Measurements from ENCODE around the gene HELZ2.

HELZ2 gene

GRCh38 chr20:63546256-63546955, 27.6 kb downstream of the HELZ2 start:
- DNase-seq (ENCODE audit: low read depth in 1 of 2, low spot score in 1 of 2), result no peak
- peaks cover 60% of the 10 kb centered on the region for H3K27me3 ChIP-seq (ENCODE audit: insufficient read depth, poor library complexity, severe bottlenecking)
- TF ChIP-seq POLR2AphosphoS5 (IDR thresholded peaks at IDR 0.05; ENCODE audit: low read depth) (no peak), CTCF (IDR thresholded peaks at IDR 0.05; ENCODE audit: insufficient read depth, low read length) (no peak), SPI1 (IDR thresholded peaks at IDR 0.05; ENCODE audit: borderline replicate concordance, low read depth) (no peak), GABPA (IDR thresholded peaks at IDR 0.05; ENCODE audit: low read depth) (no peak)
- TF ChIP-seq, protein P1, sequence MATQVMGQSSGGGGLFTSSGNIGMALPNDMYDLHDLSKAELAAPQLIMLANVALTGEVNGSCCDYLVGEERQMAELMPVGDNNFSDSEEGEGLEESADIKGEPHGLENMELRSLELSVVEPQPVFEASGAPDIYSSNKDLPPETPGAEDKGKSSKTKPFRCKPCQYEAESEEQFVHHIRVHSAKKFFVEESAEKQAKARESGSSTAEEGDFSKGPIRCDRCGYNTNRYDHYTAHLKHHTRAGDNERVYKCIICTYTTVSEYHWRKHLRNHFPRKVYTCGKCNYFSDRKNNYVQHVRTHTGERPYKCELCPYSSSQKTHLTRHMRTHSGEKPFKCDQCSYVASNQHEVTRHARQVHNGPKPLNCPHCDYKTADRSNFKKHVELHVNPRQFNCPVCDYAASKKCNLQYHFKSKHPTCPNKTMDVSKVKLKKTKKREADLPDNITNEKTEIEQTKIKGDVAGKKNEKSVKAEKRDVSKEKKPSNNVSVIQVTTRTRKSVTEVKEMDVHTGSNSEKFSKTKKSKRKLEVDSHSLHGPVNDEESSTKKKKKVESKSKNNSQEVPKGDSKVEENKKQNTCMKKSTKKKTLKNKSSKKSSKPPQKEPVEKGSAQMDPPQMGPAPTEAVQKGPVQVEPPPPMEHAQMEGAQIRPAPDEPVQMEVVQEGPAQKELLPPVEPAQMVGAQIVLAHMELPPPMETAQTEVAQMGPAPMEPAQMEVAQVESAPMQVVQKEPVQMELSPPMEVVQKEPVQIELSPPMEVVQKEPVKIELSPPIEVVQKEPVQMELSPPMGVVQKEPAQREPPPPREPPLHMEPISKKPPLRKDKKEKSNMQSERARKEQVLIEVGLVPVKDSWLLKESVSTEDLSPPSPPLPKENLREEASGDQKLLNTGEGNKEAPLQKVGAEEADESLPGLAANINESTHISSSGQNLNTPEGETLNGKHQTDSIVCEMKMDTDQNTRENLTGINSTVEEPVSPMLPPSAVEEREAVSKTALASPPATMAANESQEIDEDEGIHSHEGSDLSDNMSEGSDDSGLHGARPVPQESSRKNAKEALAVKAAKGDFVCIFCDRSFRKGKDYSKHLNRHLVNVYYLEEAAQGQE (IDR thresholded peaks at IDR 0.05; ENCODE audit: insufficient replicate concordance, low read depth), result no peak
- no peak overlapping the region for H3K27ac ChIP-seq (replicated peaks)
- H3K4me3 ChIP-seq (replicated peaks; ENCODE audit: insufficient read depth, low read length), result no peak overlapping the region

- Histone ChIP-seq H3K27ac (replicated peaks) (no peak overlapping the region), H3K27me3 (ENCODE audit: insufficient read depth, poor library complexity, severe bottlenecking) (peaks cover 59% of the 10 kb centered on the region), H3K4me3 (replicated peaks; ENCODE audit: insufficient read depth, low read length) (no peak overlapping the region)
- no peak for DNase-seq (ENCODE audit: low read depth in 1 of 2, low spot score in 1 of 2)
- TF ChIP-seq GABPA (IDR thresholded peaks at IDR 0.05; ENCODE audit: low read depth) (no peak), SPI1 (IDR thresholded peaks at IDR 0.05; ENCODE audit: borderline replicate concordance, low read depth) (no peak), CTCF (IDR thresholded peaks at IDR 0.05; ENCODE audit: insufficient read depth, low read length) (no peak), POLR2AphosphoS5 (IDR thresholded peaks at IDR 0.05; ENCODE audit: low read depth) (no peak)
- TF ChIP-seq, protein P1 (IDR thresholded peaks at IDR 0.05; ENCODE audit: insufficient replicate concordance, low read depth), result no peak
These were observed 28.2 kb downstream of the HELZ2 start for GRCh38 chr20:63545814-63546213.

- no peak overlapping the region for H3K27ac ChIP-seq (replicated peaks)
- no peak for DNase-seq (ENCODE audit: low read depth in 1 of 2, low spot score in 1 of 2)
- no peak for TF ChIP-seq POLR2AphosphoS5 (IDR thresholded peaks at IDR 0.05; ENCODE audit: low read depth)
- TF ChIP-seq, protein P1 (IDR thresholded peaks at IDR 0.05; ENCODE audit: insufficient replicate concordance, low read depth), result no peak
- H3K4me3 ChIP-seq (replicated peaks; ENCODE audit: insufficient read depth, low read length), result no peak overlapping the region
- H3K27me3 ChIP-seq (ENCODE audit: insufficient read depth, poor library complexity, severe bottlenecking), result peaks cover 60% of the 10 kb centered on the region
These were observed 29.0 kb downstream of the HELZ2 start for GRCh38 chr20:63544958-63545516.
